Measurements from ENCODE around the gene PPP3CA. TPM values are rescaled to one million over a fixed set of nuclear protein-coding genes. Genes with fewer than 3 reads are reported as not detected.

Gene PPP3CA
- total and polyA plus RNA-seq, 2 of the 13 experiments (the other 11 are each of a cell fraction or from before 2014, with no cell fraction given), result 4.8 to 13.2 TPM

GRCh38 chr4:101037249-101037648, 310.1 kb downstream of the PPP3CA start:
- Histone ChIP-seq H3K4me3 (replicated peaks in 1 of 3; ENCODE audit: insufficient read depth in 1 of 3, low read depth in 2 of 3, low read length in 3 of 3) (no peak overlapping the region), H3K4me2 (ENCODE audit: low read depth, low read length) (no peak overlapping the region), H4K20me1 (ENCODE audit: insufficient read depth, low read length) (no peaks in the 10 kb centered on the region), H3K36me3 (replicated peaks in 1 of 2; ENCODE audit: control insufficient read depth in 1 of 2, insufficient read depth in 2 of 2, low read length in 2 of 2) (peaks cover 2 to 7% of the 10 kb centered on the region in 2 experiments; a peak in 1 of 5 replicates), H3K27ac (ENCODE audit: extremely low read length, insufficient read depth, low read length) (no peak overlapping the region), H3K79me2 (ENCODE audit: insufficient read depth, low read length) (no peaks in the 10 kb centered on the region), H3K4me1 (ENCODE audit: insufficient read depth, low read length) (no peaks in the 10 kb centered on the region), H2AFZ (ENCODE audit: low read length) (no peak overlapping the region), H3K9me3 (ENCODE audit: low read length) (no peaks in the 10 kb centered on the region), H3K9ac (ENCODE audit: insufficient read depth, low read depth, low read length) (no peak overlapping the region), H3K27me3 (ENCODE audit: control insufficient read depth in 1 of 2, insufficient read depth in 2 of 2, low read length in 2 of 2) (no peaks in the 10 kb centered on the region)
- TF ChIP-seq ZIK1 (CRISPR knock-in tag; IDR thresholded peaks at IDR 0.05; ENCODE audit: borderline replicate concordance, low read depth), result no peak
- TF ChIP-seq ZC3H13 (CRISPR knock-in tag; IDR thresholded peaks at IDR 0.05), result no peak
- TF ChIP-seq NFATC3 (CRISPR knock-in tag; IDR thresholded peaks at IDR 0.05), result no peak
- TF ChIP-seq ARID4A (CRISPR knock-in tag; IDR thresholded peaks at IDR 0.05; ENCODE audit: borderline replicate concordance), result no peak
- no peak for TF ChIP-seq ZNF446 (CRISPR knock-in tag; IDR thresholded peaks at IDR 0.05)
- TF ChIP-seq SAFB2 (CRISPR knock-in tag; IDR thresholded peaks at IDR 0.05; ENCODE audit: borderline replicate concordance, low read depth), result no peak
- no peak for TF ChIP-seq ZNF382 (CRISPR knock-in tag; IDR thresholded peaks at IDR 0.05; ENCODE audit: borderline replicate concordance)
- no peak for TF ChIP-seq ZNF609 (CRISPR knock-in tag; IDR thresholded peaks at IDR 0.05; ENCODE audit: borderline replicate concordance)
- ChIA-PET CTCF (ENCODE audit: low intra/inter-chr PET ratio, low total read pairs) (no interaction called here), POLR2A (no interaction called here)
- ATAC-seq (no peak), DNase-seq (ENCODE audit: low spot score) (peak; percentile 7), FAIRE-seq (no peak)
- WGBS (ENCODE audit: low lambda C conversion rate), result 88% methylated on average over 3 of the region's 3 CpGs
- intact Hi-C loops (cut with micrococcal nuclease; ENCODE audit: unreplicated experiment), result no loop called here
- in situ Hi-C loops (cut with HindIII; ENCODE audit: extremely low pct_ligation_motif_present, low pct_unique_long_range_greater_than_20kb), result no loop called here
- no TSS peak for BruUV-seq (replicated peaks)
